Endothelial cell (in vitro differentiated cells): ENCODE results near the gene FN3KRP. TPM values are rescaled to one million over a fixed set of nuclear protein-coding genes. Genes with fewer than 3 reads are reported as not detected.

Source experiments
- DNase-seq: peaks from one replicate; pipeline ENCODE4 v3.0.0; 2021; ENCODE audit warnings: low spot score
- H3K27ac Mint-ChIP-seq: one replicate; pipeline ENCODE4 v1.8.0; 2021; ENCODE audit warnings: mixed read lengths, inconsistent platforms; ENCODE audit not compliant: unreplicated experiment
- H3K27me3 Mint-ChIP-seq: one replicate; pipeline ENCODE4 v1.8.0; 2021; ENCODE audit warnings: mild to moderate bottlenecking, moderate library complexity, mixed read lengths, inconsistent platforms; ENCODE audit not compliant: unreplicated experiment
- H3K36me3 Mint-ChIP-seq: one replicate; pipeline ENCODE4 v1.8.0; 2021; ENCODE audit warnings: mild to moderate bottlenecking, low read depth, mixed read lengths, inconsistent platforms; ENCODE audit not compliant: unreplicated experiment
- H3K4me1 Mint-ChIP-seq: one replicate; pipeline ENCODE4 v1.8.0; 2021; ENCODE audit warnings: mild to moderate bottlenecking, mixed read lengths, inconsistent platforms; ENCODE audit not compliant: unreplicated experiment
- H3K4me3 Mint-ChIP-seq: one replicate; pipeline ENCODE4 v1.8.0; 2021; ENCODE audit warnings: mild to moderate bottlenecking, mixed read lengths, inconsistent platforms; ENCODE audit not compliant: unreplicated experiment
- H3K9me3 Mint-ChIP-seq: one replicate; pipeline ENCODE4 v1.8.0; 2021; ENCODE audit warnings: mixed read lengths, inconsistent platforms; ENCODE audit not compliant: unreplicated experiment
- total RNA-seq: library from RNA; stranded (reverse); fragmentation: NEBNext Ultra II Directional; extraction: Animal tissue kit (Norgen Biotek cat#: 25700); gene quantifications from one replicate; pipeline ENCODE4 v1.2.1, GENCODE V29; 2021; ENCODE audit not compliant: unreplicated experiment
- TF ChIP-seq, protein P1 (sequence below): fragments of 200-600 bp; sonication (generic); IDR thresholded peaks from one replicate; pipeline ENCODE4 v1.5.0; 2021; ENCODE audit warnings: antibody characterized with exemption; ENCODE audit not compliant: unreplicated experiment

The FN3KRP gene
- total RNA-seq, 1 donor from 2014 or later, result 27.9 TPM

DNA sequence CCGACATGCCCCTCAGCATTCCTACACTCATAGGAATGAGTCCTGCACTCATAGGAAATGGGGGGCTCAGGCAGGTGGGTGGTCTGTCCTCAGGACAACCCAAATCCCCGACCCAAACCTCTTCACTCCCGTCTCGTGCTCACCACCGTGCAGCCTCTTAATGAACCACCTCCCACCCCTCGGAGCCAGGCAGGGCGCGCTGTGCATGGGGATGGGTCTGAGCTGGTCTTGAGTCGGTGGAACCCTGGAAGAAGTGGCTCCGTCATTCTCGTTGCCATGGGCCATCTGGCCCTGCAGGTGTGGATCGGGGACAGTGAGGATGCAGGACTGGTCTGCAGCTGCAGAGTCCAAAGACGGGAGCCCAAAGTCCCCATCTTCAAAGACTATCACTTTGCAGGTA, 11.6 kb upstream of the FN3KRP start:
- TF ChIP-seq, protein P1, sequence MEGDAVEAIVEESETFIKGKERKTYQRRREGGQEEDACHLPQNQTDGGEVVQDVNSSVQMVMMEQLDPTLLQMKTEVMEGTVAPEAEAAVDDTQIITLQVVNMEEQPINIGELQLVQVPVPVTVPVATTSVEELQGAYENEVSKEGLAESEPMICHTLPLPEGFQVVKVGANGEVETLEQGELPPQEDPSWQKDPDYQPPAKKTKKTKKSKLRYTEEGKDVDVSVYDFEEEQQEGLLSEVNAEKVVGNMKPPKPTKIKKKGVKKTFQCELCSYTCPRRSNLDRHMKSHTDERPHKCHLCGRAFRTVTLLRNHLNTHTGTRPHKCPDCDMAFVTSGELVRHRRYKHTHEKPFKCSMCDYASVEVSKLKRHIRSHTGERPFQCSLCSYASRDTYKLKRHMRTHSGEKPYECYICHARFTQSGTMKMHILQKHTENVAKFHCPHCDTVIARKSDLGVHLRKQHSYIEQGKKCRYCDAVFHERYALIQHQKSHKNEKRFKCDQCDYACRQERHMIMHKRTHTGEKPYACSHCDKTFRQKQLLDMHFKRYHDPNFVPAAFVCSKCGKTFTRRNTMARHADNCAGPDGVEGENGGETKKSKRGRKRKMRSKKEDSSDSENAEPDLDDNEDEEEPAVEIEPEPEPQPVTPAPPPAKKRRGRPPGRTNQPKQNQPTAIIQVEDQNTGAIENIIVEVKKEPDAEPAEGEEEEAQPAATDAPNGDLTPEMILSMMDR, result no peak
- no peaks in the 10 kb centered on the region for H3K9me3 Mint-ChIP-seq
- peaks cover 8% of the 10 kb centered on the region for H3K27me3 Mint-ChIP-seq
- no peak for DNase-seq
- H3K36me3 Mint-ChIP-seq, result no peaks in the 10 kb centered on the region
- no peak overlapping the region for H3K4me3 Mint-ChIP-seq
- no peaks in the 10 kb centered on the region for H3K4me1 Mint-ChIP-seq
- H3K27ac Mint-ChIP-seq, result no peak overlapping the region

DNA sequence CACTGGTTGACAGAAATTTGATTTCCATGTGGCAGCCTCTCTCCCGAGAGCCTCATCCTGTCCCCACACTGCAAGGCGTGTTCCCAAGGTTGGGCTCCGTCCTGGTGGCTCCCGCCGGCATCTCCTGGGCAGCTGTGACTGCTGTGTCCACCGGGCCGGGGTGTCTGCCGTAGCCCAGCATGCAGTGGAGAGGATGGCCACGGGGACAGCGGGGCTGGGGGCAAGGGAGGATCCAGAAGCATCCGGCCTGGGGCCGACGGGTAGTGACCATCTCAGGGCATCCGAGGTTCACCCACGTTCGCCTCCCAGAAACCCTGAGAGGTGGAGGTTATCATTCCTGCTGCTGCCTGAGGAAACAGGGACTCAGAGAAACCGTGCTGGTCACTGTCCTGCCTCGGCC, 10.8 kb upstream of the FN3KRP start:
- Mint-ChIP-seq H3K9me3 (no peaks in the 10 kb centered on the region), H3K4me1 (no peaks in the 10 kb centered on the region), H3K4me3 (no peak overlapping the region), H3K36me3 (no peaks in the 10 kb centered on the region), H3K27ac (no peak overlapping the region), H3K27me3 (peaks cover 6% of the 10 kb centered on the region)
- TF ChIP-seq, protein P1, result no peak
- no peak for DNase-seq

DNA sequence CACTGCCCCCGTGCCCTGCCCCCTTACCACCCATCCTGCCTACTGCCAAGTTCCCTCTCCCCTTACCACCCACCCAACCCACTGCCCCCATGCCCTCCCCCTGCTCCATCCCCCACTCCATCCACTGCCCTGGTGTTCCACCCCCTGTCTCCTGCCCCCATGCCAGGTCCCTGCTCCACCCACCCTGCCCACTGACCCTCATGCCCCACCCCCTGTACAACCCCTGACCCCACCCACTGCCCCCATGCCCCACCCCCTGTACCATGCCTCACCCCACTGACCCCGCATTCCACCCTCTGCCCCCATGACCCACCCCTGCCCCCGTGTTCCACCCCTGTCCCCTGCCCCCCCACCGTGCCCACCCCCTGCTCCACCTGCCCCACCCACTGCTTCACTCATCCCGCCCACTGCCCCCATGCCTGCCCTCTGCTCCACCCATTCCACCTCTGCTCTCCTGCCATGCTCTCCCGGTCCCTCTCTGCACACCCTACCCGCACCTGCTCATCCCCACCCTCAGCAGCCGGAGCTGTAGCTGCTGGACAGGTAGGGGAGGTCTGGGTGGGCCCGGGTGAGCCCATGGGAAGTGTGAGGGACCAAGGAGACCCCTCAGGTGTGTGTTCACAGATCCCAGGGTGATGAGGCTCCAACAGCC, 7.4 kb upstream of the FN3KRP start:
- no peak overlapping the region for H3K4me3 Mint-ChIP-seq
- peaks cover 6% of the 10 kb centered on the region for H3K27me3 Mint-ChIP-seq
- H3K27ac Mint-ChIP-seq, result no peak overlapping the region

DNA sequence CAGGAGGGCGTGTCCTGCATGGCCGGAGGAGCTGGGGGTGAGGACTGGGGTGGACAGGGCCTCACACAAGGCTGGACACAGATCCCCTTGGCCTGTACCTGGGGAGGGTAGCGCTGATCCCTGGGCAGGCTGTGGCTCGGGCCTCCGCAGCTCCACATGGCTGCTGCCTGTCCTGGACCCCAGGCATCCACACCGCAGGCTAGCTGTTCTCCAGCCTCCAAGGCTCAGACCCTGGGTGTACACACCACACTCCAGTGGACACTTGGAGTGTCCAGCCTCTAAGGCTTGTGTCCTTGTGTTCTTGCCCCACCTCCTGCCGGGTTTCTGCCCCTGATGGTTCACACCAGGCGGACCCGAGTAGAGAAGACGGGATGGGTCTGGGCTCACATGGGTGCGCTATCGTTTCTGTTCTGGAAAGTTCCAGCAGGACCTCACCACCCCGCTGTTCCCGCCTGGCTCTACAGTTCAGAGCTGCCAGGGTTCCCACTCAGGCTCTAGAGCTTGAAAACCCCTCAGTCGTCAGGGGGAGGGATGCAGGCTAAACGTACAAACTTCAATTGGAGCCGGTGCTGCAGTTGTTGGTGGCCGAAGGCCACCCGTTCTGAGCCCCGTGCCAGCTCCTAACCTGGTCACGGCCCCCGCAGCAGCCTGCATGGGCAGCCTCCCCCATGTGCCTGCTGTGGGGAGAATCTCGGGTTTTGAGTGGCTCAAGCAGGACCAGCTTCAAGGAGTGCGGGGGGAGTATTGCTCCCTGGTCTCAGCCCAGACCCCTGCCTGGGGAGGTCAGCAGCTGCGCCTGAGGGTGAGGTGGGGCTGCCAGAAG, 6.6 kb upstream of the FN3KRP start:
- H3K27me3 Mint-ChIP-seq, result peaks cover 6% of the 10 kb centered on the region
- TF ChIP-seq, protein P1, result no peak
- DNase-seq, result no peak
- no peak overlapping the region for H3K4me3 Mint-ChIP-seq
- H3K9me3 Mint-ChIP-seq, result no peaks in the 10 kb centered on the region
- H3K36me3 Mint-ChIP-seq, result no peaks in the 10 kb centered on the region
- H3K4me1 Mint-ChIP-seq, result no peaks in the 10 kb centered on the region
- no peak overlapping the region for H3K27ac Mint-ChIP-seq

More for the DNA sequence above, 7.4 kb upstream of the FN3KRP start:
- Mint-ChIP-seq H3K36me3 (no peaks in the 10 kb centered on the region), H3K9me3 (no peaks in the 10 kb centered on the region), H3K4me1 (no peaks in the 10 kb centered on the region)
- TF ChIP-seq, protein P1, result no peak
- DNase-seq, result no peak
